NCI-H1930 (cell line): ENCODE results near the gene PXN.

Experiments used
- DNase-seq, 2 experiments: peaks; one replicate each; lab custom pipeline; 2025; lab: John Stamatoyannopoulos, UW

Gene PXN

GRCh38 chr12:120172053-120172452 is 93.5 kb downstream of the PXN start:
- DNase-seq, result no peak

- DNase-seq, result no peak
These were observed 94.9 kb downstream of the PXN start for GRCh38 chr12:120170631-120171030.

GRCh38 chr12:120169946-120170345 is 95.6 kb downstream of the PXN start:
- no peak for DNase-seq

GRCh38 chr12:120168337-120168736 is 97.2 kb downstream of the PXN start:
- DNase-seq, result no peak

- DNase-seq, result no peak
These were observed 97.9 kb downstream of the PXN start for GRCh38 chr12:120167529-120168095.

GRCh38 chr12:120164293-120164692 is 101.2 kb downstream of the PXN start:
- DNase-seq, result no peak

GRCh38 chr12:120162763-120163162 is 102.8 kb downstream of the PXN start:
- DNase-seq, result no peak

GRCh38 chr12:120161852-120162251 is 103.7 kb downstream of the PXN start:
- no peak for DNase-seq
